Measurements from ENCODE around the gene DDR1.

Gene DDR1

GRCh38 chr6:30931272-30931671 is 47.0 kb downstream of the DDR1 start:
- TF ChIP-seq SIN3A (IDR thresholded peaks at IDR 0.05; ENCODE audit: borderline replicate concordance, insufficient read depth, low read length) (no peak), TAF1 (IDR thresholded peaks at IDR 0.05; ENCODE audit: borderline replicate concordance, insufficient read depth, low read length) (no peak), POLR2AphosphoS5 (IDR thresholded peaks at IDR 0.05; ENCODE audit: low read depth, low read length) (no peak), FOXP2 (optimal IDR thresholded peaks at IDR 0.05; ENCODE audit: borderline replicate concordance, extremely low read depth, extremely low read length, insufficient read depth) (no peak), REST (IDR thresholded peaks at IDR 0.05; ENCODE audit: insufficient read depth in 1 of 2, low read depth in 2 of 2, low read length in 2 of 2) (no peak)

GRCh38 chr6:30931969-30932645 is 47.8 kb downstream of the DDR1 start, which contains the start of gene SFTA2:
Gene SFTA2 (minus strand): TSS chr6:30932170. CDS start chr6:30932096, 74 bp downstream.
- TF ChIP-seq FOXP2 (optimal IDR thresholded peaks at IDR 0.05; ENCODE audit: borderline replicate concordance, extremely low read depth, extremely low read length, insufficient read depth) (no peak), SIN3A (IDR thresholded peaks at IDR 0.05; ENCODE audit: borderline replicate concordance, insufficient read depth, low read length) (no peak), TAF1 (IDR thresholded peaks at IDR 0.05; ENCODE audit: borderline replicate concordance, insufficient read depth, low read length) (no peak), REST (IDR thresholded peaks at IDR 0.05; ENCODE audit: insufficient read depth in 1 of 2, low read depth in 2 of 2, low read length in 2 of 2) (no peak), POLR2AphosphoS5 (IDR thresholded peaks at IDR 0.05; ENCODE audit: low read depth, low read length) (no peak)

GRCh38 chr6:30932665-30933365 is 48.5 kb downstream of the DDR1 start:
- no peak for TF ChIP-seq REST (IDR thresholded peaks at IDR 0.05; ENCODE audit: insufficient read depth in 1 of 2, low read depth in 2 of 2, low read length in 2 of 2)
- TF ChIP-seq SIN3A (IDR thresholded peaks at IDR 0.05; ENCODE audit: borderline replicate concordance, insufficient read depth, low read length), result no peak
- no peak for TF ChIP-seq POLR2AphosphoS5 (IDR thresholded peaks at IDR 0.05; ENCODE audit: low read depth, low read length)
- no peak for TF ChIP-seq TAF1 (IDR thresholded peaks at IDR 0.05; ENCODE audit: borderline replicate concordance, insufficient read depth, low read length)
- TF ChIP-seq FOXP2 (optimal IDR thresholded peaks at IDR 0.05; ENCODE audit: borderline replicate concordance, extremely low read depth, extremely low read length, insufficient read depth), result no peak

- no peak for TF ChIP-seq FOXP2 (optimal IDR thresholded peaks at IDR 0.05; ENCODE audit: borderline replicate concordance, extremely low read depth, extremely low read length, insufficient read depth)
- TF ChIP-seq TAF1 (IDR thresholded peaks at IDR 0.05; ENCODE audit: borderline replicate concordance, insufficient read depth, low read length), result no peak
- TF ChIP-seq SIN3A (IDR thresholded peaks at IDR 0.05; ENCODE audit: borderline replicate concordance, insufficient read depth, low read length), result no peak
- no peak for TF ChIP-seq POLR2AphosphoS5 (IDR thresholded peaks at IDR 0.05; ENCODE audit: low read depth, low read length)
- TF ChIP-seq REST (IDR thresholded peaks at IDR 0.05; ENCODE audit: insufficient read depth in 1 of 2, low read depth in 2 of 2, low read length in 2 of 2), result no peak
Observed at GRCh38 chr6:30935018-30935417, 50.7 kb downstream of the DDR1 start.
